HT1080 (cell line): ENCODE data around the gene AKR1B1. TPM values are rescaled to one million over a fixed set of nuclear protein-coding genes. Genes with fewer than 3 reads are reported as not detected.
A peak's percentile ranks its signal among the peaks of the same experiment; 100 is the strongest.

Source experiments
- DNase-seq: peaks from one replicate; pipeline ENCODE4 v3.0.0-alpha.2; 2015; ENCODE audit warnings: low read depth
- total RNA-seq: library from RNA; depleted of rRNA; stranded (reverse); fragments of >200 nt; shearing (Covaris generic); gene quantifications from 2 replicates; pipeline ENCODE4 v1.2.3, GENCODE V29; 2014

AKR1B1 gene
- total RNA-seq, 1 experiment from 2014 or later, result 123 TPM

GRCh38 chr7:134446446-134446845 lies 12.5 kb downstream of the AKR1B1 start:
- no peak for DNase-seq

- DNase-seq, result no peak
Measured at GRCh38 chr7:134444961-134445315, 14.0 kb downstream of the AKR1B1 start.

GRCh38 chr7:134444198-134444960 lies 14.5 kb downstream of the AKR1B1 start:
- DNase-seq, result no peak

- no peak for DNase-seq
Measured at GRCh38 chr7:134443396-134444070, 15.4 kb downstream of the AKR1B1 start.

GRCh38 chr7:134442441-134443220 lies 16.3 kb downstream of the AKR1B1 start:
- no peak for DNase-seq

GRCh38 chr7:134441264-134441663 lies 17.6 kb downstream of the AKR1B1 start:
- no peak for DNase-seq

- no peak for DNase-seq
Measured at GRCh38 chr7:134440476-134440875, 18.4 kb downstream of the AKR1B1 start.

- DNase-seq, result no peak
Measured at GRCh38 chr7:134440067-134440466, 18.8 kb downstream of the AKR1B1 start.

GRCh38 chr7:134438946-134439345 lies 20.0 kb downstream of the AKR1B1 start:
- DNase-seq, result no peak

- DNase-seq, result no peak
Measured at GRCh38 chr7:134435161-134435920, 23.6 kb downstream of the AKR1B1 start.

- no peak for DNase-seq
Measured at GRCh38 chr7:134434701-134435100, 24.2 kb downstream of the AKR1B1 start.

- DNase-seq, result no peak
Measured at GRCh38 chr7:134433430-134433829, 25.5 kb downstream of the AKR1B1 start.

- DNase-seq, result peak; percentile 94
Measured at GRCh38 chr7:134432296-134433152, 26.4 kb downstream of the AKR1B1 start.

- no peak for DNase-seq
Measured at GRCh38 chr7:134431815-134432214, 27.1 kb downstream of the AKR1B1 start.

GRCh38 chr7:134429481-134429880 lies 29.4 kb downstream of the AKR1B1 start:
- no peak for DNase-seq

GRCh38 chr7:134428942-134429341 lies 30.0 kb downstream of the AKR1B1 start:
- DNase-seq, result no peak

- DNase-seq, result no peak
Measured at GRCh38 chr7:134427896-134428295, 31.0 kb downstream of the AKR1B1 start.

GRCh38 chr7:134425777-134426176 lies 33.1 kb downstream of the AKR1B1 start:
- no peak for DNase-seq

- DNase-seq, result no peak
Measured at GRCh38 chr7:134422638-134423037, 36.3 kb downstream of the AKR1B1 start.

- DNase-seq, result peak; percentile 59
Measured at GRCh38 chr7:134422008-134422407, 36.9 kb downstream of the AKR1B1 start.
